Fibroblast of lung (primary cell): Measurements from ENCODE around the gene HECW1. TPM values are rescaled to one million over a fixed set of nuclear protein-coding genes. Genes with fewer than 3 reads are reported as not detected.
"Not testable (repeated sequence)": the region's sequence is repeated elsewhere in the genome, so short reads cannot be mapped to it uniquely, and the experiment has no call there.

ENCODE experiments used
- DNase-seq, 2 donors: peaks; one replicate each; pipeline versions ENCODE4 v3.0.0 to v3.0.0-alpha.2; 2010; ENCODE audit warnings: low read depth in 2 of 2
- H2AFZ ChIP-seq: 2 replicates; pipeline ENCODE4 v1.5.1; 2012; ENCODE audit warnings: low read length, control low read depth, inconsistent platforms
- H3K27ac ChIP-seq: 2 replicates; pipeline ENCODE4 v1.5.1; 2011; ENCODE audit warnings: low read length, control low read depth; ENCODE audit not compliant: insufficient read depth
- H3K27me3 ChIP-seq: 2 replicates; pipeline ENCODE4 v1.5.1; 2011; ENCODE audit warnings: mild to moderate bottlenecking, low read length; ENCODE audit not compliant: control insufficient read depth, insufficient read depth
- H3K36me3 ChIP-seq: 2 replicates; pipeline ENCODE4 v1.5.1; 2011; ENCODE audit warnings: low read length; ENCODE audit not compliant: control insufficient read depth, insufficient read depth
- H3K4me1 ChIP-seq: 2 replicates; pipeline ENCODE4 v1.5.1; 2011; ENCODE audit warnings: low read length; ENCODE audit not compliant: control insufficient read depth, insufficient read depth; ENCODE audit errors: extremely low read depth
- H3K4me2 ChIP-seq: 2 replicates; pipeline ENCODE4 v1.5.1; 2011; ENCODE audit warnings: low read length, control low read depth; ENCODE audit not compliant: insufficient read depth; ENCODE audit errors: extremely low read depth
- H3K4me3 ChIP-seq, 4 experiments: fragments of 200-600 bp in 1 of 4; sonication (generic) in 1 of 4; replicated peaks in 1 of 4; 2 replicates each; pipeline ENCODE4 v1.5.1; 2011 to 2016; ENCODE audit warnings: low read length in 4 of 4, low read depth in 3 of 4, mild to moderate bottlenecking in 3 of 4, control low read depth in 2 of 4, inconsistent platforms in 1 of 4, mixed read lengths in 1 of 4; ENCODE audit not compliant: insufficient read depth in 1 of 4; ENCODE audit errors: control extremely low read depth in 1 of 4
- H3K79me2 ChIP-seq: 2 replicates; pipeline ENCODE4 v1.5.1; 2012; ENCODE audit warnings: mild to moderate bottlenecking, low read length, inconsistent platforms; ENCODE audit not compliant: control insufficient read depth, insufficient read depth
- H3K9ac ChIP-seq: 2 replicates; pipeline ENCODE4 v1.5.1; 2011; ENCODE audit warnings: mild to moderate bottlenecking, low read length, control low read depth; ENCODE audit not compliant: insufficient read depth
- H3K9me3 ChIP-seq: 2 replicates; pipeline ENCODE4 v1.5.1; 2012; ENCODE audit warnings: low read depth, low read length; ENCODE audit not compliant: control insufficient read depth, insufficient read depth
- H4K20me1 ChIP-seq: 2 replicates; pipeline ENCODE4 v1.5.1; 2011; ENCODE audit warnings: low read length; ENCODE audit not compliant: control insufficient read depth, insufficient read depth; ENCODE audit errors: extremely low read depth
- CTCF ChIP-seq, 2 donors: IDR thresholded peaks in 1 of 2; conservative IDR thresholded peaks in 1 of 2; 1 replicate in 1 of 2; 2 replicates in 1 of 2; pipeline ENCODE4 v1.5.1; 2011 to 2012; ENCODE audit warnings: low read length in 2 of 2, control low read depth in 1 of 2, inconsistent platforms in 1 of 2, low read depth in 1 of 2, mild to moderate bottlenecking in 1 of 2
- EZH2 ChIP-seq: IDR thresholded peaks from 2 replicates; pipeline ENCODE4 v1.5.1; 2012; ENCODE audit warnings: low read length, control low read depth, mild to moderate bottlenecking; ENCODE audit errors: missing control alignments
- polyA plus RNA-seq, 2 donors: library from polyadenylated mRNA; depleted of rRNA in 1 of 2; stranded (reverse) in 1 of 2; unstranded in 1 of 2; fragments of >200 nt; gene quantifications; 2 replicates each; pipeline ENCODE4 v1.2.1, GENCODE V29; 2011 to 2012; ENCODE audit warnings: missing spikeins in 1 of 2
- total RNA-seq: library from RNA; depleted of rRNA; stranded (reverse); fragments of >200 nt; gene quantifications from 2 replicates; pipeline ENCODE4 v1.2.1, GENCODE V29; 2014

HECW1 gene
- total and polyA plus RNA-seq, 2 donors (not counting 1 experiment from before 2014, with no cell fraction given), result 1.1 to 6.1 TPM

- no peak for DNase-seq
- Histone ChIP-seq H3K4me3 (no peak overlapping the region), H3K4me2 (no peak overlapping the region), H3K9me3 (no peaks in the 10 kb centered on the region), H2AFZ (no peak overlapping the region), H3K27ac (no peak overlapping the region), H3K4me1 (no peaks in the 10 kb centered on the region), H3K27me3 (no peaks in the 10 kb centered on the region), H3K36me3 (no peaks in the 10 kb centered on the region), H3K9ac (no peak overlapping the region), H3K79me2 (no peaks in the 10 kb centered on the region), H4K20me1 (no peaks in the 10 kb centered on the region)
- TF ChIP-seq CTCF (conservative IDR thresholded peaks at IDR 0.05 in 1 of 2, IDR thresholded peaks at IDR 0.05 in 1 of 2; ENCODE audit: low read depth in 1 of 2, low read length in 2 of 2) (no peak), EZH2 (no peak)
These were observed 23.6 kb downstream of the HECW1 start for GRCh38 chr7:43136064-43136463.

- H3K4me1 ChIP-seq, H3K27me3 ChIP-seq, H3K79me2 ChIP-seq, H4K20me1 ChIP-seq, H3K4me3 ChIP-seq, H2AFZ ChIP-seq, H3K9ac ChIP-seq, H3K9me3 ChIP-seq, H3K36me3 ChIP-seq, H3K4me2 ChIP-seq, H3K27ac ChIP-seq: not testable (repeated sequence)
- peak in 1 of 2 donors; percentile 77 for DNase-seq
These were observed 24.8 kb downstream of the HECW1 start for GRCh38 chr7:43137121-43137744.

GRCh38 chr7:43137811-43138210 lies 25.4 kb downstream of the HECW1 start:
- Histone ChIP-seq H3K4me3 (no peak overlapping the region), H4K20me1 (no peaks in the 10 kb centered on the region), H3K9me3 (no peaks in the 10 kb centered on the region), H3K4me2 (no peak overlapping the region), H2AFZ (no peak overlapping the region), H3K4me1 (no peaks in the 10 kb centered on the region), H3K27me3 (no peaks in the 10 kb centered on the region), H3K27ac (no peak overlapping the region), H3K36me3 (no peaks in the 10 kb centered on the region), H3K9ac (no peak overlapping the region), H3K79me2 (no peaks in the 10 kb centered on the region)
- TF ChIP-seq EZH2, result no peak
- TF ChIP-seq CTCF (conservative IDR thresholded peaks at IDR 0.05 in 1 of 2, IDR thresholded peaks at IDR 0.05 in 1 of 2; ENCODE audit: low read depth in 1 of 2, low read length in 2 of 2), result no peak
- DNase-seq, result no peak
